OCI-LY1 (cell line): ENCODE results near the gene TPST1.

ENCODE experiments used
- H2AFZ ChIP-seq: fragments of 200-600 bp; sonication (generic), shearing (Covaris generic); 2 replicates; pipeline ENCODE4 v1.6.0; 2014; ENCODE audit warnings: antibody characterized with exemption, mild to moderate bottlenecking, low read length
- H3F3A ChIP-seq: fragments of 200-600 bp; sonication (generic), shearing (Covaris generic); 2 replicates; pipeline ENCODE4 v1.6.0; 2014; ENCODE audit warnings: mild to moderate bottlenecking, antibody characterized with exemption, low read length, moderate library complexity; ENCODE audit not compliant: insufficient read depth
- H3K27ac ChIP-seq: fragments of 200-600 bp; sonication (generic); 2 replicates; pipeline ENCODE4 v1.5.1; 2014; ENCODE audit warnings: low read length, mixed run types, mild to moderate bottlenecking, low read depth; ENCODE audit not compliant: poor library complexity, severe bottlenecking
- H3K27me3 ChIP-seq: fragments of 200-600 bp; sonication (generic); 2 replicates; pipeline ENCODE4 v1.6.0; 2014; ENCODE audit warnings: antibody characterized with exemption, mild to moderate bottlenecking, low read length, moderate library complexity; ENCODE audit not compliant: insufficient read depth
- H3K36me3 ChIP-seq: fragments of 200-600 bp; sonication (generic); 2 replicates; pipeline ENCODE4 v1.6.1; 2014; ENCODE audit warnings: mild to moderate bottlenecking, antibody characterized with exemption, low read length, moderate library complexity, mixed read lengths; ENCODE audit not compliant: insufficient read depth
- H3K4me1 ChIP-seq: fragments of 200-600 bp; sonication (generic); 2 replicates; pipeline ENCODE4 v1.5.1; 2014; ENCODE audit warnings: mild to moderate bottlenecking, low read length, moderate library complexity; ENCODE audit not compliant: insufficient read depth, severe bottlenecking
- H3K4me2 ChIP-seq: fragments of 200-600 bp; sonication (generic), shearing (Covaris generic); 2 replicates; pipeline ENCODE4 v1.6.1; 2014; ENCODE audit warnings: low read length
- H3K4me3 ChIP-seq: fragments of 200-600 bp; sonication (generic); 2 replicates; pipeline ENCODE4 v1.5.1; 2014; ENCODE audit warnings: low read length, low read depth, mild to moderate bottlenecking, mixed read lengths; ENCODE audit not compliant: poor library complexity, severe bottlenecking
- H3K79me2 ChIP-seq: fragments of 200-600 bp; shearing (Covaris generic); 2 replicates; pipeline ENCODE4 v1.6.1; 2016; ENCODE audit warnings: mixed run types, low read length, mixed read lengths; ENCODE audit not compliant: insufficient read depth
- H3K9ac ChIP-seq: fragments of 200-600 bp; sonication (generic), shearing (Covaris generic); 2 replicates; pipeline ENCODE4 v1.6.1; 2014; ENCODE audit warnings: mild to moderate bottlenecking, low read length, mixed read lengths
- H3K9me2 ChIP-seq: fragments of 200-600 bp; sonication (generic), shearing (Covaris generic); 2 replicates; pipeline ENCODE4 v1.6.1; 2014; ENCODE audit warnings: low read depth, mild to moderate bottlenecking, low read length, mixed read lengths
- H3K9me3 ChIP-seq: fragments of 200-600 bp; shearing (Covaris generic); 2 replicates; pipeline ENCODE4 v1.6.1; 2014; ENCODE audit warnings: low read length, mixed read lengths
- H4K20me1 ChIP-seq: fragments of 200-600 bp; sonication (generic), shearing (Covaris generic); 2 replicates; pipeline ENCODE4 v1.6.0; 2016; ENCODE audit warnings: mild to moderate bottlenecking, low read length; ENCODE audit not compliant: insufficient read depth
- EZH2 ChIP-seq: fragments of 200-600 bp; sonication (generic), shearing (Covaris generic); IDR thresholded peaks from 2 replicates; pipeline ENCODE4 v1.8.0; 2017; ENCODE audit warnings: borderline replicate concordance, mixed run types, mild to moderate bottlenecking, antibody characterized with exemption, low read length, moderate library complexity, mixed read lengths
- TF ChIP-seq, protein P1 (sequence below): fragments of 200-600 bp; sonication (generic), shearing (Covaris generic); IDR thresholded peaks from 2 replicates; pipeline ENCODE4 v1.5.1; 2017; ENCODE audit warnings: mild to moderate bottlenecking, antibody characterized with exemption, low read length, moderate library complexity, mixed read lengths

The TPST1 gene

DNA sequence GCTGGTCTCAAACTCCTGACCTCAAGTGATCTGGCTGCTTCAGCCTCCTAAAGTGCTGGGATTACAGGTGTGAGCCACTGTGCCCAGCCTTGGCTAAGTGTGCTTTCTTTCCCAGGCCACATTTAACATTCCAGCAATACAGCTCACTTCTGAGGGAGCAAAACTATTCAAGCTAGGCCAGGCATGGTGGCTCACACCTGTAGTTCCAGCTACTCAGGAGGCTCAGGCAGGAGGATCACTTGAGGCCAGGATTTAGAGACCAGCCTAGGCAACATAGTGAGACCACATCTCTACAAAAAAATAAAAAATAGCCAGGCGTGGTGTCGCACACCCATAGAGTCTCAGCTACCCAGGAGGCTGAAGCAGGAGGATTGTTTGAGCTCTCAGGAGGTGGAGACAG, 23.3 kb upstream of the TPST1 start:
- Histone ChIP-seq H4K20me1 (no peaks in the 10 kb centered on the region), H3K4me1 (no peaks in the 10 kb centered on the region), H3K36me3 (no peaks in the 10 kb centered on the region; the same call in 1 of the 2 replicates), H3K4me3 (no peak overlapping the region), H3F3A (no peaks in the 10 kb centered on the region), H3K27me3 (no peaks in the 10 kb centered on the region; the same call in 1 of the 2 replicates), H3K9ac (no peak overlapping the region), H3K9me2 (no peaks in the 10 kb centered on the region), H3K27ac (no peak overlapping the region), H3K4me2 (no peak overlapping the region), H3K79me2 (no peaks in the 10 kb centered on the region), H3K9me3 (no peaks in the 10 kb centered on the region), H2AFZ (no peak overlapping the region)
- TF ChIP-seq EZH2 = no peak
- TF ChIP-seq, protein P1, sequence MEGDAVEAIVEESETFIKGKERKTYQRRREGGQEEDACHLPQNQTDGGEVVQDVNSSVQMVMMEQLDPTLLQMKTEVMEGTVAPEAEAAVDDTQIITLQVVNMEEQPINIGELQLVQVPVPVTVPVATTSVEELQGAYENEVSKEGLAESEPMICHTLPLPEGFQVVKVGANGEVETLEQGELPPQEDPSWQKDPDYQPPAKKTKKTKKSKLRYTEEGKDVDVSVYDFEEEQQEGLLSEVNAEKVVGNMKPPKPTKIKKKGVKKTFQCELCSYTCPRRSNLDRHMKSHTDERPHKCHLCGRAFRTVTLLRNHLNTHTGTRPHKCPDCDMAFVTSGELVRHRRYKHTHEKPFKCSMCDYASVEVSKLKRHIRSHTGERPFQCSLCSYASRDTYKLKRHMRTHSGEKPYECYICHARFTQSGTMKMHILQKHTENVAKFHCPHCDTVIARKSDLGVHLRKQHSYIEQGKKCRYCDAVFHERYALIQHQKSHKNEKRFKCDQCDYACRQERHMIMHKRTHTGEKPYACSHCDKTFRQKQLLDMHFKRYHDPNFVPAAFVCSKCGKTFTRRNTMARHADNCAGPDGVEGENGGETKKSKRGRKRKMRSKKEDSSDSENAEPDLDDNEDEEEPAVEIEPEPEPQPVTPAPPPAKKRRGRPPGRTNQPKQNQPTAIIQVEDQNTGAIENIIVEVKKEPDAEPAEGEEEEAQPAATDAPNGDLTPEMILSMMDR = no peak

DNA sequence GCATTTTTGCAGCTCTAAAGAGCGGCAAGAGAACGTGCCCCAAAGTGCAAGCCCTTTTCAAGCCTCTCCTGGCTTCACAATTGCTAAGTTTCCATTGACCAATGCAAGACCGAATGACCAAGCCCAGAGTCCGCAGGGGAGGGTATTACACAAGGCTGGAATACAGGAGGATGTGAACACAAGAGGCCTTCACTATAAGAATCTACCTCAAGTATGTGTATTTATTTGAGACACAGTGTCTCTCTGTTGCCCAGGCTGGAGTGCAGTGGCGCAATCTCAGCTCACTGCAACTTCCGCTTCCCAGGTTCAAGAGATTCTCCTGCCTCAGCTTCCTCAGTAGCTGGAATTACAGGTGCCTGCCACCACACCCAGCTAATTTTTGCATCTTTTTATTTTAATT, 22.2 kb upstream of the TPST1 start:
- peaks cover 5% of the 10 kb centered on the region; the same call in 1 of the 2 replicates for H3K27me3 ChIP-seq
- no peak overlapping the region for H3K4me2 ChIP-seq
- H3K9me2 ChIP-seq = no peaks in the 10 kb centered on the region
- H3K79me2 ChIP-seq = no peaks in the 10 kb centered on the region
- no peaks in the 10 kb centered on the region for H3K4me1 ChIP-seq
- H3K9me3 ChIP-seq = no peaks in the 10 kb centered on the region
- H3K4me3 ChIP-seq = no peak overlapping the region
- TF ChIP-seq, protein P1 = no peak
- TF ChIP-seq EZH2 = no peak
- H2AFZ ChIP-seq = no peak overlapping the region
- H3K9ac ChIP-seq = no peak overlapping the region
- no peak overlapping the region for H3K27ac ChIP-seq
- no peaks in the 10 kb centered on the region for H4K20me1 ChIP-seq
- H3K36me3 ChIP-seq = no peaks in the 10 kb centered on the region; the same call in 1 of the 2 replicates
- H3F3A ChIP-seq = no peaks in the 10 kb centered on the region

DNA sequence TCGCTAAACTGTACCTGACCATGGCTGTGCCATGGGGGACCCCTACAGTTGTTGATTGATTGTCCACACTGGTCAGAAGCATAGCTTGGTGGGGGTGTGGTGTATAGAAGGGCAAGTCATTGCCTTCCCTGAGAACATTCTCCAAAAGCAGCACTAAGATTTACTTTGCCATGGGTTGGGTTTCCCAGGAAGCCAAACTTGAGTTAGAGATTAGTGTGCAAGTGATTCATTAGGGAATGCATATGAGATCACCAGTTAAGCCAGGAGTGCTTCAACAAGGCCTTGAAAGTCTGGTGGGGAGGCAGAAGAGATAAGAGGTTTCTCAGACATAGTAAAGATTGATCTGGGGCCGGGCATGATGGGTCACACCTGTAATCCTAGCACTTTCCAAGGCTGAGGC, 21.4 kb upstream of the TPST1 start:
- H3K4me2 ChIP-seq = no peak overlapping the region
- H3K4me1 ChIP-seq = no peaks in the 10 kb centered on the region
- H3K9me2 ChIP-seq = no peaks in the 10 kb centered on the region
- H4K20me1 ChIP-seq = no peaks in the 10 kb centered on the region
- H3K79me2 ChIP-seq = no peaks in the 10 kb centered on the region
- no peak overlapping the region for H3K9ac ChIP-seq
- H3K36me3 ChIP-seq = no peaks in the 10 kb centered on the region; the same call in 1 of the 2 replicates
- H3K9me3 ChIP-seq = no peaks in the 10 kb centered on the region
- H3F3A ChIP-seq = no peaks in the 10 kb centered on the region
- peaks cover 7% of the 10 kb centered on the region; the same call in 1 of the 2 replicates for H3K27me3 ChIP-seq
- H3K4me3 ChIP-seq = no peak overlapping the region
- no peak for TF ChIP-seq EZH2
- TF ChIP-seq, protein P1 = no peak
- H3K27ac ChIP-seq = no peak overlapping the region
- no peak overlapping the region for H2AFZ ChIP-seq
